ENCODE measurements around the gene MST1R.
"Not testable (repeated sequence)": the region's sequence is repeated elsewhere in the genome, so short reads cannot be mapped to it uniquely, and the experiment has no call there.

Gene MST1R

DNA sequence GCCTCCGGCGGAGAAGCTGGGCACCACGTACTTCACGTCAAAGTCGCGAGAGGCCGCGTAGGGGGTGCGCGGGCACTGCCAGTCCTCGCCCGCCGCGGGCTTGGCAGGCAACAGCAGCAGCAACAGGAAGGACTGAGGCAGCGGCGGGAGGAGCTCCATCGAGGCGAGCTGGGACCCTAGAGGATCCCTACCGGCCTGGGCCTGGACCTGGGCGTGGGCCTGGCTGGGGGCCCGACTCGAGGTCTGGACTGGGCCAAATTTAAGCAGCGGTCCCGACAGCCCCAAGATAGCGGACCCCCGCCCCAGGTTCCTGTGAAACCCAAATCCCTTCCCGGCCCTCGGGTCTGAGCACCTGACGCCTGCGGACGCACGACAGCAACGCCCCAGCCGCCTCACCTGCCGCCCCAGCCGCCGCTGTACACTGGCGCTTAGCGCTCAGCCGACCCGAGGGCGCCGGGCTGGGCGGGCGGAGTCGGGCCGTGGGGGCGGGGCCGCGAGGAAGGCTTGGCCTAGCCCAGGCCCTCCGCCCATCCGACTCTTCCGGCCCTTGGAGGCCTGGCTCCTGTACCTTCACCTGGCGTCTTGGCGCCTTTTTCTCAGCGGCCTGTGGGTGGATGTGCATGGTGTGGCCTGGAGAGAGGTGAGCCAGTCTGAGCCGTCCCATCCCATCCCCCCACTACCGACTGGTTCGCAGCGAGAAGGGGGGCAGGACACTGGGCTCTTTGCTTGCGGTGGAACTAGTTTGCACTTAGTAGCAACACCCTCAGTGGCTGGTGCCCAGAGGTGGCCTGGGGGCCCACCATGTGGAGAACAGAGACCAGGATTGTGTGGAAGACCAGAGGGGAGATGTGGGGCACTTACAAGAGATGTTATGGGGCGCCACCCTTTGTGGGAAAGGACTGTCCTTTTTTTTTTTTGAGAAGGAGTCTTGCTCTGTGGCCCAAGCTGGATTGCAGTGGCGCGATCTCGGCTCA lies at the start of gene MST1R:
Gene MST1R (minus strand): TSS at position 423 of the 974 bp plus-strand sequence. CDS start 264 bp downstream, at position 159.
- peak; percentile 87 for DNase-seq

DNA sequence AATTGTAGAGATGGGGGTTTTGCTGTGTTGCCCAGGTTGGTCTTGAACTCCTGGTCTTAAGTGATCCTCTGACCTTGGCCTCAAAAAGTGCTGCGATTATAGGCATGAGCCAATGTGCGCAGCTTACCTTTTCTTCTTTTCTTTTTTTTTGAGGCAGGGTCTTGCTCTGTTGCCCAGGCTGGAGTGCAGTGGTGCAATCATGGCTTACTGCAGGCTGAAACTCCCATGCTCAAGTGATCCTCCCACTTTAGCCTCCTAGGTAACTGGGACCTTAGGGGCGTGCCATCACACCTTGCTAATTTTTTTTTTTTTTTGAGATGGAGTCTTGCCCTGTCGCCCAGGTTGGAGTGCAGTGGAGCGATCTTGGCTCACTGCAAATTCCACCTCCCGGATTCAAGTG lies 49.3 kb upstream of the MST1R start:
- no peak for DNase-seq

DNA sequence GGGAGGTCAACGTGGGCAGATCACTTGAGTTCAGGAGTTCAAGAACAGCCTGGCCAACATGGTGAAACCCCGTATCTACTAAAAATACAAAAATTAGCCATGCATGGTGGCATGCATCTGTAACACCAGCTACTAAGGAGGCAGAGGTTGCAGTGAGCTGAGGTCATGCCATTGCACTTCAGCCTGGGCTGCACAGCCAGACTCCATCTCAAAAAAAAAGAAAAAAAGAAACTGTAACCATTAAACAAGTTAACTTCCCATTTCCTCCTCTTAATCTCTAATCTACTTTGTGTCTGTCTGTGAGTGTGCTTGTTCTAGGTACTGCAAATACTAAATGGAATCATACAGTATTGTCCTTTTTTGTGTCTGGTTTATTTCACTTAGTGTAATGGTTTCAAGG lies 39.0 kb upstream of the MST1R start:
- DNase-seq = no peak

DNA sequence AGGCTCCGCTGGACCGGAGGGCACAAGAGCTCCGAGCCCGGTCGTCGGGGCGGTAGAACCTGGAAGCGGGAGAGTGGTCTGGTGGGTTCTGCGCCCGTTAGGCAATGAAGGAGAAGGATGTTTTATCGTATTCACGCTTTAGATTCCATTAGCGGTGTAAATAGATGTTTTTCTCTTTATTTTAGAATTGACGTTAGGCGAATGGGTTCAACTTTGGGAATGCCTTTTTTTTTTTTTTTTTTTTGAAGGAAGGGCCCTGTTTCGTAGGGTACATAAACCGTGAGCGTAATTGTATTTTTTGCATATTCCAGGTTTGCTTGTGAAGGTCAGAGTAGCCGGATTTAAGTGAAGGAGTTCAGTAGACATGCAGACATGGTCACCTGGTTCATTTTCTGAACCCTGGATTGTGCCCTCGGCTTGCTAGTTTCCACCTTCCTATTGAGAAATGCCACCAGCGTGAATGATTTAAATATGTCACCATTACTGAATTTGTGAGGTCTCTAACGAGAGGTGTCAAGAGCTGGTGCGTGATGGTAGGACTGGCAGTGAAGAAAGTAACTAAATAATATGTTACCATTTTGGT lies 37.1 kb upstream of the MST1R start:
- no peak for DNase-seq

DNA sequence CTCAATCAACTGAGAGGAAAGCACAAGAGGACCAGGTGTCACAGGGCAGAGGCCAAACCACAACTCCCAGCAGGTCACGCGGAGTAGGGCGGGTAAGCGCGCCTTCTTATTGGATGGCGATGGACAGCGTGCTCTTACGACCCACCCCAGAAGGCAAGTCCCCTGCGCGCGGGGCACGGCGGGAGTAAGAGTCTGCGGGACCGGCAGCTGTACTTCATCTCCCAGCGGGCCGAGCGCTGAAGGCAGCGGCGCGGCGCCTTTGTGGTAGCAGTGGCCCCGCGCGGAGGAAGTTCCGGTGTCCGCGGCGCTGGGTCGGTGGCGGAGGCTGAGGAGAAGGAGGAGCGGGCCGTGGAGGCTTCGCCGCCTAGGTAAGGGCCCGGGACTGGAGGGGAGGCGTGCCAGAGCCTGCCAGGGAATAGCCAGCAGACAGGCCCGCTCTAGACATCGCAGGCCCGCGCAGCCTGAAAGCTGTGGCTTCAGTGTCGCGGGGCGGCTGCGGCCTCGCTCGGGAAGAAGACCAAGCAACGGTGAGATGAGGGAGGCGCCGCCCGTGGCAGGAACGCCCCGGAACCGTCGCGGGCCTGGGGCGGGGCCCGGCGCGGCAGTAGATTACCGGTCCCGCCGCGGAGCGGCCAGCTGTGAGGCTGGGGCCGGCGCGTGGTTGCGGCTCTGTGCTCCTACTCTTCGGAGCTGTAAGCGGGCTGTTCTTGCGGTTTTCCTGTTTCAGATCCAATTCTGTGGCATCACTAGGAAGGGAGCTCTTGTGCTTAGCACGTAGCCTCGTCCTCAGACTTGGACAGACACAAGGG lies 36.4 kb upstream of the MST1R start, which contains the start of gene RBM6:
Gene RBM6 (plus strand): TSS at position 293 of the 809 bp plus-strand sequence. CDS start 22,492 bp downstream, outside the sequence.
- DNase-seq = peak; percentile 98

DNA sequence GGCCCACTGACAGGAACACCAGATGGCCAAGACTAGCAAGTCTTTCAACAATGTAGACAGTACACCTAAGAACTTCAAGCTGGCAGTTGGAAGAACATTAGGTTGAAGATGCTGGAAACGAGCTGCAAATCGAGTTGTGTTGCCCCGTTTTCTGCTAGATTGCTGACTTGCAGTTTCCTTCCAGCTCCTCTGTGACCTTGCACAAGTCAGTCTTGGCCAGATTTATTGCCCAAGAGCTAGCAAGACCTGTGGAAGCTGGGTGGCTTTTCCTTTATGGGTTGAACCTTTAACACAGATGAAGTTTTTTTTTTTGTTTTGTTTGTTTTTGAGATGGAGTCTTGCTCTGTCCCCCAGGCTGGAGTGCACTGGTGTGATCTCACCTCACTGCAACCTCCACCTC lies 33.4 kb upstream of the MST1R start:
- DNase-seq = no peak

DNA sequence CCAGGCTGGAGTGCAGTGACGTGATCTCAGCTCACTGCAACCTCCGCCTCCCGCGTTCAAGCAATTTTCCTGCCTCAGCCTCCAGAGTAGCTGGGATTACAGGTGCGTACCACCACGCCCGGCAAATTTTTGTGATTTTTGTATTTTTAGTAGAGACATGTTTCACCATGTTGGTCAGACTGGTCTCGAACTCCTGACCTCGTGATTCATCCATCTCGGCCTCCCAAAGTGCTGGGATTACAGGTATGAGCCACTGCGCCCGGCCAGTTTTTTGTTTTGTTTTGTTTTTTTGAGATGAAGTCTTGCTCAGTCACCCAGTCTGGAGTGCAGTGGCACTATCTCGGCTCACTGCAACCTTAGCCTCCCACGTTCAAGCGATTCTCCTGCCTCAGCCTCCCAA lies 28.6 kb upstream of the MST1R start:
- not testable (repeated sequence) for DNase-seq

DNA sequence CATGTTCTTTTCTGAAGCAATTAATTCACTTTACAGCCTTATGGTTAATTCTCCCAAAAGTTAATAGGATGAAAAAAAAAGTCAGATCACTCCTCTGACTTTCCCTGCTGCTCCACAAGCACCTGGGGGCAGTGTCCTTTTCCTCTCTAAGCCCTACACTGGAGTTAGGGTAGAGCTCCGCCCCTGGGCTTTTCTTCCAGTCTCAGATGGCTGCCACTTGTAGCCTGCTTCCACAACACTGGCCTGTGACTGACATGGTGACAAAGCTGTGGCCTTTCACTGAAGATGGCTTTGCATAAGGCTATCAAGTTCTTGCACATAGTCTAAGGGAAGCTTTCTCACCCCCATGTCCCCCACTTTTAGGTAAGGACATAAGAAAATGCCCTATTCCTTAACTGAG lies 27.2 kb upstream of the MST1R start:
- DNase-seq = no peak

DNA sequence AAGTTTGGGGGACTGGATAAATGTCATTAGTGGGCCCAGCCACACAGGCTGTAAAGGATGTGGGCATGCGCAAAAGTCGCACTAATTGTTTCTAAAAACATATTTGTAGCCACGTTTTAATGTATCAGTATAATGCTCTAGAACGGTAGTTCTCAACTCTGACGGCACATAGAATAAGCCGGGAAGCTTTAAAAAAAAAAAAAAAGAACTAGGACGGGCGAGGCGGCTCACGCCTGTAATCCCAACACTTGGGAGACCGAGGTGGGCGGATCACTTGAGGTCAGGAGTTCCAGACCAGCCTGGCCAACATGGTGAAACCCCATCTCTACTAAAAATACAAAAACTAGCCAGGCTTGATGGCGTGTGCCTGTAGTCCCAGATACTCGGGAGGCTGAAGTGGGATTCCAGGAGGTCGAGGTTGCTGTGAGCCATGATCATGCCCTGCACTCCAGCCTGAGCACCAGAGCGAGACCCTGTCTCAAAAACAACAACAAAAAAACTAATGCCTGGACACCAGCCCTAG lies 26.6 kb upstream of the MST1R start:
- no peak for DNase-seq

DNA sequence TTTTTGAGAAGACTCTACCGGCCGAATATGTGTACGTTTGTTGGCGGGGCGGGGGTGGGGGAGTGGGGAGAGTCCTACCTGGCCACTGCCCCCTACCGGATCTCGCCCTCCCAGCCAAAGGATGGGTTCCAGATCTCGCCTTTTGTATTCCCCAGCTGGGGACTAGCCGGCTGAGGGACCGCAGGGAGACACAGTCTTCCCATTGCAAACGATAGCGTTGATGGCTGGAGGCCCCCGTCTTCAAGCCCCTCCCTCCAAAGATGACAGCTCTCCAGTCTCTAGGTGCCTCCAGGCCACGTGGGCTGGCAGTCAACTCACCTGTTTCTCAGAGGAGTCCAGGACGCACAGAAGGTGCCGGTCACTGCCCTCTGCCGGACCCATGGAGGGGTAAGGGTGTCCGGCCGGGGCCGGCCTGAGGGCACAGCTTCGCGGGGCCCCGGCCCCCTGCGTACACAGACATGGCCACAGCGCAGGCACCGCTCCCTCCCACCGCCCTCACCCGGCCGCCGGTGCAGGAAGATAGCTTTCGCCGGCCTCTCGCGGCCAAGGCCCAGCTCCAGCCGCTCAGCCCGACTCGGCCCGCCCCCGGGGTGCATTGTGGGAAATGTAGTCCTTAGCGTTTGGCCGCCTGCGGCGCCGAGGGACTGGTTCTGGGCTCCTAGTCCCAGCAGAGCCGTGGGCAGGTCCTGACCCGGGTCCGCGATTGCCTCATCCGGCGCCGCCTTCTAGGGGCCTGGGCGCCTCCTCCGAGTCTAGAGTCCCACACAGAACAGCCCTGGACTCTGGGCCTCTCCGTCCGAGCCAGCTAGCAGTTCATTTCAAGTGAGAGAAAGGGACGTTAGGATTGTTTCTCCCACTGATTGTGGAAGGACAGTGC lies 25.9 kb upstream of the MST1R start, which contains the start of gene MON1A:
Gene MON1A (minus strand): TSS at position 521 of the 877 bp plus-strand sequence. CDS start 16,465 bp downstream, outside the sequence.
- DNase-seq = peak; percentile 94

DNA sequence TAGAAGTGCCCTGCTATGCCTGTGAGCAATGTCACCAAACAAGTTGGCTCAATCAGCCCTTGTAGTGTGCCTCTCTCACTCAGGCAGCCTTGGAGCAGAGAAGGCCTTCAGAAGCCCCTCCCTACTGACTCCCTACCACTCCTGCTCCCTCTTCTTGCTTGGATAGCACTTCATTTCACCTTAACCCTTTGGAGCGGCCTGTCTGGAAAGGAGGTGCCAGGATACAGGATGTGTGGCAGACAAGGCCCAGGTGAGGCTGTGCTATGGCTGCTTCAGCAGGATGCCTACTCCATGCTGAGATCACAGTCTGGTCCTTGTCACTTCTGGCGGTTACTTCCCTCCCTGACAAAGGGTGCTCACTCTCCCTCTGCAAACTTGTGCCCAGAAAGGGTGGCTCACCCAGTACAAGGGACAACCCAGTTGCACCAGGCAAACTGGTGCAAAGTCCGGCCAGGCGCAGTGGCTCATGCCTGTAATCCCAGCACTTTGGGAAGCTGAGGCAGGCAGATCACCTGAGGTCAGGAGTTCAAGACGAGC lies 24.9 kb upstream of the MST1R start:
- no peak for DNase-seq

DNA sequence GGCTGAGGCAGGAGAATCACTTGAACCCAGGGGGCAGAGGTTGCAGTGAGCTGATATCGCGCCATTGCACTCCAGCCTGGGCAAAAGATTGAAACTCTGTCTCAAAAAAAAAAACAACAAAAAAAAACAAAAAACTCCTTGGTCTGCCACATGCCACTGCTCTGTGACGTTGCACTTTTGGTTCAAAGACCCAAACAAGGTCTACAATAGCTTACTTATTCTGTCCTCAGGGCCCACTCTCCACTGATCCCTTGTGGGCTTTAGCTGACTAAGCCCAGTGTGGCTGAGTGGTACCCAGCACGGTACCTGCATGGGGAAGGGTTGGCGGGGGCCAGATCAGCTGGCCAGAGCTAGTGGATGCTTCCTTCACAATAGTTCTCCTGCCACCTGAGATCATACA lies 24.1 kb upstream of the MST1R start:
- DNase-seq = no peak

DNA sequence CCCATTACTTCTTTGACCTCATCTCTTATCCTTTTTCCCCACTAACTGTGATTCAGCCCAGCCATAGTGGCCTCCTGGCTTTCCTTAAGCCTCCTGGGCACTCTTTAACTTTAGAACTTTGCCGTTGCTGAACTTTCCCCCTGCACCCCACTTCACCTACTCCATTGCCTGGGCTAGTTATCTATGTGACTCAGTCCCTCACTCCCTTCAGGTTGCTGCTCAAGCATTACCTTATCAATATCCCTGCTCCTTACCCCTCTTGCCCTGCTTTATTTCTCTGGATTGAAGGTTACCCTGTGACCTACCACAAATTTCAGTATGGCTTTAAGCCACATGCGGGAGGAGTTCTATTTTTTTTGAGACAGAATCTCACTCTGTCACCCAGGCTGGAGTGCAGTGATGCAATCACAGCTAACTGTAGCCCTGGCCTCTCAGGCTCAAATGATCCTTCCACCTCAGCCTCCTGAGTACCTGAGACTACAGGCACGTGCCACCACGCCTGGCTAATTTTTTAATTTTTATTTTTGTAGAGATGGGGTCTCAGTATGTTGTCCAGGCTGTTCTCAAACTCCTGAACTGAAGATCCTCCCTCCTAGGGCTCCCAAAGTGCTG lies 22.6 kb upstream of the MST1R start:
- DNase-seq = no peak

DNA sequence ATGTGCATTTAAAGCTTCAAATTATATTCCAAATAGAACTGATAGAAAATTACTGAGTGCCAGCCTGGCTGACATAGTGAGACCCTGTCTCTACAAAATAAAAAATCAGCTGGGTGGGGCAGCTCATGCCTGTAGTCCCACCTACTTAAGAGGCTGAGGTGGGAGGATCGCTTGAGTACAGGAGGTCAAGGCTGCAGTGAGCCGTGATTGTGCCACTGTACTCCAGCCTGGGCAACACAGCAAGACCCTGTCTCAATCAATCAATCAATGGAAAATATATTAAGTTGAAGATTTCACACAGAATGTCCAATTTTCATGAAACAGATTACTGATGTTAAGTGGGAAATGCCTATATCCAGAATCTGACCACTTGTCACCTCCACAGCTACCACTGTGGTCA lies 21.8 kb upstream of the MST1R start:
- no peak for DNase-seq

DNA sequence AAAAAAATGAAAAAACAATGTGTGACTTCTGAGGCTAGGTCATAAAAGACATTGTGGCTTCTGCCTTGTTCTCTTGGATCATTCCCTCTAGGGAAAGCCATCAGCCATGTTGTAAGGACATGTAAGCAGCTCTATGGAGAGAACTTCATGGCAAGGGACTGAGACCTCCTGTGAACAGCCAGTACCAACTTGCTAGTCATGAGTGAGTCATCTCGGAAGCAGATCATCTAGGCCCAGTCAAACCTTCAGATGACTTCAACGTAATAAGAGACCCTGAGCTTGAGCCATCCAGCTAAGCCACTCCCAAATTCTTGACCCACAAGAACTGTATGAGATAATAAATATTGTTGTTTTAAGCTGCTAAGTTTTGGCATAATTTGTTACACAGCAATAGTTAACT lies 21.0 kb upstream of the MST1R start:
- DNase-seq = no peak

DNA sequence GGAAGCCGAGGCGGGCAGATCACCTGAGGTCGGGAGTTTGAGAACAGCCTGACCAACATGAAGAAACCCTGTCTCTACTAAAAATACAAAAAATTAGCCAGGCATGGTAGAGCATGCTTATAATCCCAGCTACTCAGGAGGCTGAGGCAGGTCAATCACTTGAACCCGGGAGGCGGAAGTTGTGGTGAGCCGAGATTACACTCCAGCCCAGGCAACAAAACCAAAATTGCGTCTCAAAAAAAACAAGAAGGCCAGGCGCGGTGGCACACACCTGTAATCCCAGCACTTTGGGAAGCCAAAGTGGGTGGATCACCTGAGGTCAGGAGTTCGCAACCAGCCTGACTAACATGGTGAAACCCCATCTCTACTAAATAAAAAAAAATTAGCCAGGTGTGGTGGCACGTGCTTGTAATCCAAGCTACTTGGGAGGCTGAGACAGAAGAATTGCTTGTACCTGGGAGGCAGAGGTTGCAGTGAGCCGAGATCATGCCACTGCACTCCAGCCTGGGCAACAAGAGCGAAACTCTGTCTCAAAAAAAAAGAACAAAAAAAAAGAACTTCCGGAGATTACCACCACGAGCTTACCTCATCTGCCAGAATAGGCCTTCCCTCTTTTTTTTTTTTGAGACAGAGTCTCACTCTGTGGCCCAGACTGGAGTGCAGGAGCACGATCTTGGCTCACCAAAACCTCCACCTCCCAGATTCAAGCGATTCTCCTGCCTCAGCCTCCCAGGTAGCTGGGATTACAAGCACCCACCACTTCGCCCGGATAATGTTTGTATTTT lies 14.3 kb upstream of the MST1R start:
- not testable (repeated sequence) for DNase-seq

DNA sequence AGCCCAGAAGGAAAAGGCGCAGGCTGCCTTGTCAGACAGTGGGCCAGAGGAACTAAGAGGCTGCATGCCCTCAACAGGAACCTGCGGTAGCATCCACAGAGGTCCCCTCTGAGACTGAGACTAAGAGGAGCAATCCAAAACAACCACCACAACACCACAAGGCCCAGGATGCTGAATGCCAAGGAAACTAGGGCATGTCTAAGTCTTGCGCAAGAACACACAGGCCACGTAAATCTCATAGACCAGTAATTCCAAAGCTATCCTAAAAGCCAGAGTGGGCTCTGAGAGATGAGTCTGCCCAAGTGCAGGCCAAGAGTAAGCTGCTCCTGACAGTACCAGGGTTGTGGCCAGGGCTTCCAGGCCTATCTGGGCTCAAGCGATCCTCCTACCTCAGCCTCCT lies 13.0 kb upstream of the MST1R start:
- no peak for DNase-seq

DNA sequence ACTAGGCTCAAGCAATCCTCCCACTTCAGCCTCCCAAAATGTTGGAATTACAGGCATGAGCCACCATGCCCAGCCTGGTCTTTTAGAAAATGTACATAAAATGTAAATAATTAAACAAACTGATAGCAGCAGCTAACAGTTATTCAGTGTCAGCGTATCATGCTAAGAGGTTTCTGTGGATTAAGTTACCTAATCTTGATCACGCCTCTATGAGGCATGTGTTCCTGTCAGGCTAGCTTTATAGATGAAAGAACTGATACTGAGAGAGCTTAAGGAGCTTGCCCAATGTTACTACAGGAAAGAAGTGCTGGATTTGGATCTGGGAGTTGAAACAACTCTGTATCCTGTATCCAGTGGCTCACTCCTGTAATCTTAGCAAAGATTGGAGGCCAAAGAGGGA lies 11.2 kb upstream of the MST1R start:
- no peak for DNase-seq

DNA sequence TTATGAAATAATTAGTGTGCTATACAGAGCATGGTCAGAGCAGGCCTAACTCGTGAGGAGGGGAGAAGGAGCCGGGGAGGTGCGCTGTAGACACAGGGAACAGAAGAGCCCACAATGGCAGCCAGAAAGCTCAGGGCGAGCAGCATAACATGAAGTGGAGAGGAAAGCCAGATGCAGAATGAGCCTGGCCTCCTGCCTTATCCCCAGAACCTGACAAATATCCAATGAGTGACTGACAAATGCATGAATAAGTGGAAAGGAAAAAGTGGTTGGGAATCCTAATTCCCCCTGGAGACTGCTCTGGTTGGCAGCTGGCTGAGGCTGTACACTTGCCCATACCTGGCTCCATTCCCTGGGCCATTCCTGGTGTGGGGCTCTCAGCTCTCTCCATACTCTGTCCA lies 9.2 kb upstream of the MST1R start:
- no peak for DNase-seq

DNA sequence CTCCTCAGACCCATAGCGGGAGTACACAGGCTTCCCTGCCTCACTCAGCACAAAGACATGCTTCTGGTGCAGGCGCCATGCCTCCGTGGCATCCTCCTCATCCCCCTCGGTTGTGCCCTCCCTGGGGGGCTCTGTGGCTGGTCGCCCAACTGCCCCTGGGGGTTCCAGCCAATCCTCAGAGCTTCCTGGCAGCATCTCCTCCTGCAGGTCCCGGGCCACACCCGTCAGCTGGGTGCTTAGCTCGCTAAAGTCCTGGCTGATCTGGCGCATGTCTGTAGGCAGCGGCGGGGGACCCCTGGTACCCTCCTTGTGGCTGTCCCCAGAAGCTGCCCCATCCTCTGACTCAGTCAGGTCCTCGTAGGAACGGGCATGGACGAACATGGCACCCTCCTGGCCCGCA lies 7.9 kb upstream of the MST1R start:
- DNase-seq = no peak

DNA sequence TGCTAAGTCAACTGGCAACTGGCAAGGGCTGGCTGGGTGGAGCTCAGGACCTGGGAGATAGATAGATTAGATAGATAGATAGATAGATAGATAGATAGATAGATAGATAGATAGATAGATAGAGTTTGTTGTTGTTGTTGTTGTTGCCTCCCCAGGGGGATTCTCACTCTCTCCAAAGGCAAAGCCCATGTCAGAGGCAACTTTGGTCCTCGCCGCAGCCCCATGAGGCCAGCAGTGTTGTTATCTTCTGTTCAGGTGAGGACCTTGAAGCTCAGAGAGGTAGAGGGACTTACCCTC lies 7.4 kb upstream of the MST1R start:
- no peak for DNase-seq

Data from activated CD4-positive, alpha-beta T cell treated with anti-CD3 and anti-CD28 coated beads, Interleukin-2, Interleukin-6, amounts not matched to agents 100 ng/mL and 50 ng/mL, durations not matched to agents 16 hours and 8 hours (primary cell).